K562 (cell line): ENCODE data around the gene KLK10. TPM values are rescaled to one million over a fixed set of nuclear protein-coding genes. Genes with fewer than 3 reads are reported as not detected.

ENCODE experiments used
- ATAC-seq: fragments of 200-7000 bp; cut with Tn5 transposase; 3 replicates; pipeline ENCODE4 v1.9.1; 2020; ENCODE audit warnings: moderate library complexity
- BruUV-seq: library from RNA; stranded (reverse); fragments of 400-500 nt; replicated peaks from 2 replicates; lab custom pipeline; 2021; lab: Mats Ljungman, UMichigan
- CTCF ChIA-PET: fragments of 300-600 bp; formaldehyde crosslinking; extraction: SDS; loops from one replicate; lab custom pipeline; 2021; ENCODE audit warnings: low intra/inter-chr PET ratio; lab: Yijun Ruan, JAX
- POLR2A ChIA-PET: fragments of 300-600, 350-650 bp; sonication (Branson Sonifier 250); formaldehyde crosslinking; extraction: SDS; loops from one replicate; lab custom pipeline; 2021; ENCODE audit warnings: antibody characterized with exemption, inconsistent platforms; lab: Yijun Ruan, JAX
- DNase-seq, 4 experiments: peaks; one replicate each; pipeline versions ENCODE4 v3.0.0 to v3.0.0-alpha.2; 2011 to 2018; ENCODE audit warnings: low spot score in 3 of 4, mixed read lengths in 3 of 4; ENCODE audit errors: extremely low read depth in 1 of 4
- FAIRE-seq: peaks from 2 replicates; lab custom pipeline; 2011; peaks lifted over from hg19 to GRCh38; lab: Jason Lieb, UNC
- H2AFZ ChIP-seq: 2 replicates; pipeline ENCODE4 v1.6.0; 2011; ENCODE audit warnings: low read depth, low read length, control low read depth, inconsistent platforms
- H3K27ac ChIP-seq: fragments of 200-600 bp; 3 replicates; pipeline ENCODE4 v1.8.0; 2011; ENCODE audit warnings: low read depth, mild to moderate bottlenecking, control low read depth, inconsistent platforms, low read length, moderate library complexity, mixed read lengths; ENCODE audit errors: extremely low read depth
- H3K27me3 ChIP-seq, 2 experiments: fragments of 300-600 bp in 1 of 2; 2 replicates in 1 of 2; 3 replicates in 1 of 2; pipeline versions ENCODE4 v1.6.0 to v1.8.0; 2011; ENCODE audit warnings: inconsistent platforms in 2 of 2, low read length in 2 of 2, mild to moderate bottlenecking in 1 of 2, mixed read lengths in 1 of 2, moderate library complexity in 1 of 2; ENCODE audit not compliant: control insufficient read depth in 2 of 2, insufficient read depth in 2 of 2
- H3K36me3 ChIP-seq: fragments of 300-600 bp; 3 replicates; pipeline ENCODE4 v1.8.0; 2011; ENCODE audit warnings: mild to moderate bottlenecking, low read length, inconsistent platforms; ENCODE audit not compliant: control insufficient read depth, insufficient read depth
- H3K4me1 ChIP-seq, 2 experiments: fragments of 200-600 bp in 1 of 2; replicated peaks in 1 of 2; 2 replicates in 1 of 2; 3 replicates in 1 of 2; pipeline versions ENCODE4 v1.5.1 to v1.8.0; 2011; ENCODE audit warnings: inconsistent platforms in 2 of 2, low read length in 2 of 2, mild to moderate bottlenecking in 1 of 2, mixed read lengths in 1 of 2, moderate library complexity in 1 of 2; ENCODE audit not compliant: control insufficient read depth in 2 of 2, insufficient read depth in 2 of 2
- H3K4me2 ChIP-seq: 2 replicates; pipeline ENCODE4 v1.6.1; 2011; ENCODE audit warnings: low read length, control low read depth, inconsistent platforms, mixed read lengths; ENCODE audit not compliant: insufficient read depth
- H3K4me3 ChIP-seq: fragments of 200-600 bp; sonication (generic), shearing (Covaris generic); 2 replicates; pipeline ENCODE4 v1.5.1; 2016; ENCODE audit warnings: control low read depth, inconsistent platforms
- H3K79me2 ChIP-seq: fragments of 200-600 bp; 3 replicates; pipeline ENCODE4 v1.8.0; 2011; ENCODE audit warnings: low read length, inconsistent platforms; ENCODE audit not compliant: control insufficient read depth, insufficient read depth
- H3K9ac ChIP-seq, 2 experiments: 2 replicates each; pipeline versions ENCODE4 v1.6.0 to v1.6.1; 2011; ENCODE audit warnings: low read depth in 2 of 2, low read length in 2 of 2, control low read depth in 1 of 2, inconsistent platforms in 1 of 2, mild to moderate bottlenecking in 1 of 2, mixed read lengths in 1 of 2; ENCODE audit not compliant: insufficient read depth in 1 of 2
- H3K9me1 ChIP-seq: one replicate; pipeline ENCODE4 v1.6.0; 2011; ENCODE audit warnings: inconsistent platforms, mild to moderate bottlenecking, low read length, moderate library complexity; ENCODE audit not compliant: control insufficient read depth, insufficient read depth
- H3K9me3 ChIP-seq: replicated peaks from 2 replicates; pipeline ENCODE4 v1.5.1; 2011; ENCODE audit warnings: low read depth, low read length, inconsistent platforms; ENCODE audit not compliant: control insufficient read depth, insufficient read depth
- H4K20me1 ChIP-seq: replicated peaks from 2 replicates; pipeline ENCODE4 v1.6.1; 2011; ENCODE audit warnings: low read length, inconsistent platforms, mixed read lengths; ENCODE audit not compliant: control insufficient read depth, insufficient read depth
- CAMTA2 ChIP-seq: fragments of 250-450 bp; sonication (Bioruptor Pico); conservative IDR thresholded peaks from 2 replicates; pipeline ENCODE4 v1.5.1; 2022
- EP300 ChIP-seq: IDR thresholded peaks from 2 replicates; pipeline ENCODE4 v1.6.1; 2012; ENCODE audit warnings: low read length, improper control_type of control experiment
- NBN ChIP-seq: fragments of 450-650 bp; IDR thresholded peaks from 2 replicates; pipeline ENCODE4 v1.6.1; 2016; ENCODE audit warnings: low read depth, mild to moderate bottlenecking
- RUNX1 ChIP-seq: sonication (generic); IDR thresholded peaks from 2 replicates; pipeline ENCODE4 v1.6.1; 2016; ENCODE audit warnings: antibody characterized with exemption, low read depth
- TEAD4 ChIP-seq, 2 experiments: sonication (generic) in 1 of 2; formaldehyde crosslinking in 1 of 2; IDR thresholded peaks; 2 replicates each; pipeline versions ENCODE4 v1.6.1 to v1.8.0; 2012 to 2022; ENCODE audit warnings: borderline replicate concordance in 1 of 2, inconsistent platforms in 1 of 2, low read length in 1 of 2, mild to moderate bottlenecking in 1 of 2, missing genetic modification reagents in 1 of 2
- ZBTB43 ChIP-seq: sonication (generic); formaldehyde crosslinking; IDR thresholded peaks from 2 replicates; pipeline ENCODE4 v1.8.0; 2023; ENCODE audit warnings: mild to moderate bottlenecking, missing genetic modification reagents
- ZNF12 ChIP-seq: sonication (generic); formaldehyde crosslinking; IDR thresholded peaks from 2 replicates; pipeline ENCODE4 v1.4.0; 2020; ENCODE audit warnings: mild to moderate bottlenecking, missing genetic modification reagents
- ZNF436 ChIP-seq: fragments of 250-450, 450-650 bp; sonication (Bioruptor Pico); formaldehyde crosslinking; IDR thresholded peaks from 2 replicates; pipeline ENCODE4 v1.7.0; 2020; ENCODE audit warnings: mild to moderate bottlenecking
- ZNF707 ChIP-seq: fragments of 250-450 bp; sonication (Bioruptor Pico); conservative IDR thresholded peaks from 2 replicates; pipeline ENCODE4 v1.8.0; 2022; ENCODE audit warnings: inconsistent platforms, mild to moderate bottlenecking, moderate library complexity
- WGBS: fragments of 100-300 bp; shearing (Covaris generic); methylation state at CpG from one replicate; pipeline ENCODE4 v1.1.6; 2016; ENCODE audit warnings: low coverage, mixed read lengths; ENCODE audit not compliant: insufficient coverage; ENCODE audit errors: missing lambda C conversion rate; 5-methylcytosine and 5-hydroxymethylcytosine counted together
- in situ Hi-C: fragments of 300-500 bp; cut with MboI; formaldehyde crosslinking; loops from 4 replicates; pipeline ENCODE4 v1.15.0; 2018; ENCODE audit warnings: inconsistent platforms, mixed read lengths
- intact Hi-C: fragments of 100-400 bp; cut with micrococcal nuclease; formaldehyde crosslinking; loops from 2 replicates; pipeline ENCODE4 v1.14.2; 2022
- polyA plus RNA-seq, 8 experiments: library from polyadenylated mRNA; depleted of rRNA in 4 of 8; stranded (reverse) in 5 of 8; unstranded in 3 of 8; fragments of >200 nt; fragmentation: Nextera tagmentation in 2 of 8; fragmentation: Illumina TruSeq in 1 of 8; extraction: Ambion mirVana in 2 of 8; extraction: Trizol in 1 of 8; gene quantifications; 2 replicates each; pipeline versions ENCODE4 v1.2.1 to v1.2.3, GENCODE V29; 2011 to 2014; ENCODE audit warnings: inconsistent platforms in 1 of 8, missing spikeins in 1 of 8
- total RNA-seq, 7 experiments: library from RNA; depleted of rRNA in 6 of 7; stranded (reverse); fragments of >200 nt in 6 of 7; fragmentation: Illumina TruSeq in 2 of 7; extraction: Trizol in 2 of 7; gene quantifications; 2 replicates each; pipeline versions ENCODE4 v1.2.1 to v1.2.3, GENCODE V29; 2011 to 2021; ENCODE audit warnings: low replicate concordance in 1 of 7
- TF ChIP-seq, protein P1 (sequence below), 2 experiments: fragments of 450-650 bp in 1 of 2; sonication (generic) in 1 of 2; formaldehyde crosslinking in 1 of 2; IDR thresholded peaks; 2 replicates each; pipeline versions ENCODE4 v1.7.1 to v1.9.0; 2016 to 2022; ENCODE audit warnings: inconsistent platforms in 1 of 2, mild to moderate bottlenecking in 1 of 2, missing genetic modification reagents in 1 of 2

Gene KLK10
- total and polyA plus RNA-seq, 9 of the 15 experiments (the other 6 are each of a cell fraction or from before 2014, with no cell fraction given): 0.11 TPM; not detected in 8

DNA sequence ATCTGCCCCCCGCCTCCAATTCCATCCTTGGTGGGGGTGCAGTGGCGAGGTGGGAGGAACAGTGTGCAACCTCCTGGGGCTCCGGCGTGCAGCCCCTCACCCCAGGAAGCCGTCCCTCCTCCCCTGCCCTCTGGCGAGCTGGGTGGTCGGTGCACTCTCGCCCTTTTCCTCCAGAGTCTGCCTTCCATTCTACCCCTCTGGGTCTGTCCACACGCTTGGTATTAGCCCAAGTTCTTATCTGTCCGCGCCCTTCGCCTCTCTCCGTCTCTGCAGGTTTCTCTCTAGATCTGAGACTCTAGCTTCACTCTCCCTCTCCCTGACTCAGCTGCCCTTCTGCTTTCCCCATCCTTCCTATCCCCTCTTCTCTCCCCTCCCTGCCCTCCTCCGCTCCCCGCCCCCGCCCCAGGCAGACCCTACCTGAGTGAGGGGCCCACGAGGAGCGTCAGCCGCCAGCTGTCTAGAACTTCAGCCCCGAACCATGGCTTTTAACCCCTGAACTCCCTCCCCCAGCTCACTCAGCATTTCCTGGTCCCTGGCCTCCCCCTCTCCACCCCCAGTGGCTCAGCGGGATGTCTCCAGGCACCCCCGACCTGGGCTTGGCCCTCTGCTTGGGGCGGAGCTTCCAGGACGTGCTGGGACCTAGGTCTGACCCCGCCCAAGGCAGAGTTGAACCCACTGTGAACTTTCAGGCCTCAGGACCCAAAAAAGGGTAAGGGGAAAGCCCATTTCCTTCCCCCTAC lies 45.9 kb upstream of the KLK10 start:
- peaks cover 3 to 8% of the 10 kb centered on the region in 2 experiments; a peak in 1 of 5 replicates for H3K27me3 ChIP-seq
- ATAC-seq: peak; percentile 77
- TF ChIP-seq EP300: no peak; the same call in 1 of the 2 replicates
- no peak for TF ChIP-seq NBN
- no peak for TF ChIP-seq ZBTB43 (CRISPR knock-in tag)
- no peak for TF ChIP-seq CAMTA2
- TF ChIP-seq ZNF436 (CRISPR knock-in tag): no peak
- TF ChIP-seq, protein P1, sequence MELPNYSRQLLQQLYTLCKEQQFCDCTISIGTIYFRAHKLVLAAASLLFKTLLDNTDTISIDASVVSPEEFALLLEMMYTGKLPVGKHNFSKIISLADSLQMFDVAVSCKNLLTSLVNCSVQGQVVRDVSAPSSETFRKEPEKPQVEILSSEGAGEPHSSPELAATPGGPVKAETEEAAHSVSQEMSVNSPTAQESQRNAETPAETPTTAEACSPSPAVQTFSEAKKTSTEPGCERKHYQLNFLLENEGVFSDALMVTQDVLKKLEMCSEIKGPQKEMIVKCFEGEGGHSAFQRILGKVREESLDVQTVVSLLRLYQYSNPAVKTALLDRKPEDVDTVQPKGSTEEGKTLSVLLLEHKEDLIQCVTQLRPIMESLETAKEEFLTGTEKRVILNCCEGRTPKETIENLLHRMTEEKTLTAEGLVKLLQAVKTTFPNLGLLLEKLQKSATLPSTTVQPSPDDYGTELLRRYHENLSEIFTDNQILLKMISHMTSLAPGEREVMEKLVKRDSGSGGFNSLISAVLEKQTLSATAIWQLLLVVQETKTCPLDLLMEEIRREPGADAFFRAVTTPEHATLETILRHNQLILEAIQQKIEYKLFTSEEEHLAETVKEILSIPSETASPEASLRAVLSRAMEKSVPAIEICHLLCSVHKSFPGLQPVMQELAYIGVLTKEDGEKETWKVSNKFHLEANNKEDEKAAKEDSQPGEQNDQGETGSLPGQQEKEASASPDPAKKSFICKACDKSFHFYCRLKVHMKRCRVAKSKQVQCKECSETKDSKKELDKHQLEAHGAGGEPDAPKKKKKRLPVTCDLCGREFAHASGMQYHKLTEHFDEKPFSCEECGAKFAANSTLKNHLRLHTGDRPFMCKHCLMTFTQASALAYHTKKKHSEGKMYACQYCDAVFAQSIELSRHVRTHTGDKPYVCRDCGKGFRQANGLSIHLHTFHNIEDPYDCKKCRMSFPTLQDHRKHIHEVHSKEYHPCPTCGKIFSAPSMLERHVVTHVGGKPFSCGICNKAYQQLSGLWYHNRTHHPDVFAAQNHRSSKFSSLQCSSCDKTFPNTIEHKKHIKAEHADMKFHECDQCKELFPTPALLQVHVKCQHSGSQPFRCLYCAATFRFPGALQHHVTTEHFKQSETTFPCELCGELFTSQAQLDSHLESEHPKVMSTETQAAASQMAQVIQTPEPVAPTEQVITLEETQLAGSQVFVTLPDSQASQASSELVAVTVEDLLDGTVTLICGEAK (IDR thresholded peaks at IDR 0.05): peak; percentile 13; the same call in 1 of the 2 replicates
- TF ChIP-seq, protein P1 (CRISPR knock-in tag; IDR thresholded peaks at IDR 0.05): no peak
- no peak for TF ChIP-seq ZNF12 (CRISPR knock-in tag)
- TF ChIP-seq TEAD4 (IDR thresholded peaks at IDR 0.05; ENCODE audit: low read length): no peak
- no peak for TF ChIP-seq TEAD4 (CRISPR knock-in tag; IDR thresholded peaks at IDR 0.05; ENCODE audit: borderline replicate concordance)
- TF ChIP-seq ZNF707: no peak
- TF ChIP-seq RUNX1: no peak

More for the DNA sequence above, 45.9 kb upstream of the KLK10 start:
- no TSS peak for BruUV-seq
- H3K4me1 ChIP-seq: peaks cover 18 to 19% of the 10 kb centered on the region in 2 experiments
- no peaks in the 10 kb centered on the region for H4K20me1 ChIP-seq
- intact Hi-C loops: no loop called here
- POLR2A ChIA-PET: interaction anchor here (0.6 to 1.5 kb wide), 4 partner anchors 11 to 545 kb away, joined by 3 to 7 read pairs (median 3); no protein-coding TSS in a partner anchor
- peak overlapping the region; percentile 38 for H3K4me3 ChIP-seq
- peak; percentile 57 for FAIRE-seq
- under 1% methylated on average over 17 of the region's 25 CpGs for WGBS
- no peaks in the 10 kb centered on the region for H3K36me3 ChIP-seq
- H3K9ac ChIP-seq: peak overlapping the region; percentile 57 to 92
- in situ Hi-C loops: no loop called here
- H3K4me2 ChIP-seq: peak overlapping the region; percentile 89
- peak overlapping the region; percentile 93 for H2AFZ ChIP-seq
- DNase-seq: peak; percentile 76 to 79 (median 78)
- CTCF ChIA-PET: no interaction called here
- no peaks in the 10 kb centered on the region for H3K79me2 ChIP-seq
- H3K9me1 ChIP-seq: no peaks in the 10 kb centered on the region
- H3K27ac ChIP-seq: peak overlapping the region; percentile 66
- H3K9me3 ChIP-seq: no peaks in the 10 kb centered on the region
